ENCODE data around the gene CYLD. TPM values are rescaled to one million over a fixed set of nuclear protein-coding genes. Genes with fewer than 3 reads are reported as not detected.

The CYLD gene
- total RNA-seq, 1 experiment from 2014 or later = 12.5 TPM

- H3K4me3 Mint-ChIP-seq = no peak overlapping the region
- no peak for DNase-seq
Observed at GRCh38 chr16:50747207-50747956, 5.5 kb downstream of the CYLD start.

More at GRCh38 chr16:50747207-50747956, 5.5 kb downstream of the CYLD start:
- no peaks in the 10 kb centered on the region for H3K79me1 ChIP-seq (ENCODE audit: insufficient read depth, low read depth, low read length, poor library complexity, severe bottlenecking)
- no peaks in the 10 kb centered on the region for H3K9me3 Mint-ChIP-seq
- H3K27me3 ChIP-seq (ENCODE audit: insufficient read depth, low read length) = no peaks in the 10 kb centered on the region
- H3K14ac ChIP-seq (ENCODE audit: insufficient read depth, low read length) = no peak overlapping the region
- no peak overlapping the region for H4K5ac ChIP-seq (ENCODE audit: insufficient read length, low read depth, low read length)
- H2BK5ac ChIP-seq (ENCODE audit: insufficient read length, low read length) = no peak overlapping the region
- H3K36me3 Mint-ChIP-seq (ENCODE audit: insufficient read depth in 1 of 3, low read depth in 3 of 3) = no peaks in the 10 kb centered on the region; a peak in 1 of 7 replicates
- no peaks in the 10 kb centered on the region for H3K23me2 ChIP-seq (ENCODE audit: insufficient read length, low read depth, low read length, poor library complexity, severe bottlenecking)
- H3K18ac ChIP-seq (ENCODE audit: insufficient read length, low read depth, low read length) = no peak overlapping the region
- H2BK15ac ChIP-seq (ENCODE audit: low read depth, low read length) = no peak overlapping the region
- no peak overlapping the region for H3K4ac ChIP-seq (ENCODE audit: low read depth, low read length)
- H2AFZ ChIP-seq (ENCODE audit: low read length) = no peak overlapping the region
- H3K56ac ChIP-seq (ENCODE audit: insufficient read length, low read depth, low read length) = no peak overlapping the region
- no peak overlapping the region for H3T11ph ChIP-seq (ENCODE audit: low read length)
- H3K4me1 ChIP-seq (ENCODE audit: insufficient read depth, low read length) = 0 out of 2 replicates have a peak, but pooled peaks cover 3% of the 10 kb centered on the region
- H3K27ac ChIP-seq (ENCODE audit: insufficient read length, low read depth, low read length) = no peak overlapping the region
- no peak overlapping the region for H3K4me2 ChIP-seq (ENCODE audit: insufficient read depth, insufficient read length, low read length)
- H4K91ac ChIP-seq (ENCODE audit: insufficient read length, low read depth, low read length) = no peak overlapping the region
- TF ChIP-seq, protein P1, sequence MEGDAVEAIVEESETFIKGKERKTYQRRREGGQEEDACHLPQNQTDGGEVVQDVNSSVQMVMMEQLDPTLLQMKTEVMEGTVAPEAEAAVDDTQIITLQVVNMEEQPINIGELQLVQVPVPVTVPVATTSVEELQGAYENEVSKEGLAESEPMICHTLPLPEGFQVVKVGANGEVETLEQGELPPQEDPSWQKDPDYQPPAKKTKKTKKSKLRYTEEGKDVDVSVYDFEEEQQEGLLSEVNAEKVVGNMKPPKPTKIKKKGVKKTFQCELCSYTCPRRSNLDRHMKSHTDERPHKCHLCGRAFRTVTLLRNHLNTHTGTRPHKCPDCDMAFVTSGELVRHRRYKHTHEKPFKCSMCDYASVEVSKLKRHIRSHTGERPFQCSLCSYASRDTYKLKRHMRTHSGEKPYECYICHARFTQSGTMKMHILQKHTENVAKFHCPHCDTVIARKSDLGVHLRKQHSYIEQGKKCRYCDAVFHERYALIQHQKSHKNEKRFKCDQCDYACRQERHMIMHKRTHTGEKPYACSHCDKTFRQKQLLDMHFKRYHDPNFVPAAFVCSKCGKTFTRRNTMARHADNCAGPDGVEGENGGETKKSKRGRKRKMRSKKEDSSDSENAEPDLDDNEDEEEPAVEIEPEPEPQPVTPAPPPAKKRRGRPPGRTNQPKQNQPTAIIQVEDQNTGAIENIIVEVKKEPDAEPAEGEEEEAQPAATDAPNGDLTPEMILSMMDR (conservative IDR thresholded peaks at IDR 0.05) = peak; percentile 50
- no peaks in the 10 kb centered on the region for H4K20me1 ChIP-seq (ENCODE audit: control insufficient read depth, insufficient read depth, insufficient read length)
- H2BK120ac ChIP-seq (ENCODE audit: low read depth, low read length, poor library complexity, severe bottlenecking) = no peak overlapping the region
- no peak overlapping the region for H3K9ac ChIP-seq (ENCODE audit: extremely low read depth, insufficient read length, low read length)
- no peak overlapping the region for H2AK5ac ChIP-seq (ENCODE audit: insufficient read length, low read length)
- H2BK20ac ChIP-seq (ENCODE audit: low read depth, low read length, poor library complexity, severe bottlenecking) = no peak overlapping the region
- no peak overlapping the region for H4K8ac ChIP-seq (replicated peaks; ENCODE audit: insufficient read length, low read depth, low read length)
- no CpG with 5 or more reads among the region's 7 CpGs for WGBS (ENCODE audit: extremely low coverage, insufficient read length, low lambda C conversion rate)
- H3K79me2 ChIP-seq (ENCODE audit: insufficient read depth, low read length) = no peaks in the 10 kb centered on the region
- peaks cover 24 to 34% of the 10 kb centered on the region in 2 experiments for H3K4me1 Mint-ChIP-seq
- no peaks in the 10 kb centered on the region for H3K9me3 ChIP-seq (ENCODE audit: control insufficient read depth, low read depth, low read length)
- no peak overlapping the region; a peak in 1 of 7 replicates for H3K27ac Mint-ChIP-seq
- no peaks in the 10 kb centered on the region for H3K27me3 Mint-ChIP-seq (ENCODE audit: low read depth)
- H3K23ac ChIP-seq (ENCODE audit: insufficient read length, low read depth, low read length) = no peak overlapping the region
- no peak overlapping the region for H2BK12ac ChIP-seq (ENCODE audit: insufficient read length, low read depth, low read length)

Data from H9 (cell line).